ENCODE results near the gene FAM184A.
"Not testable (repeated sequence)": the region's sequence is repeated elsewhere in the genome, so short reads cannot be mapped to it uniquely, and the experiment has no call there.

FAM184A gene

GRCh38 chr6:119052987-119053386 is 25.5 kb downstream of the FAM184A start:
- DNase-seq, result no peak

- DNase-seq, result peak; percentile 46 to 56
Measured at GRCh38 chr6:119052292-119052889, 26.1 kb downstream of the FAM184A start.

- no peak for DNase-seq
Measured at GRCh38 chr6:119044255-119044654, 34.2 kb downstream of the FAM184A start.

- DNase-seq, result no peak
Measured at GRCh38 chr6:119043783-119044182, 34.7 kb downstream of the FAM184A start.

- DNase-seq, result no peak
Measured at GRCh38 chr6:119043265-119043664, 35.2 kb downstream of the FAM184A start.

GRCh38 chr6:119040636-119041035 is 37.8 kb downstream of the FAM184A start:
- no peak for DNase-seq

GRCh38 chr6:119040229-119040628 is 38.2 kb downstream of the FAM184A start:
- DNase-seq, result no peak

- DNase-seq, result no peak
Measured at GRCh38 chr6:119037941-119038623, 40.4 kb downstream of the FAM184A start.

GRCh38 chr6:119037264-119037663 is 41.2 kb downstream of the FAM184A start:
- DNase-seq, result no peak

- no peak for DNase-seq
Measured at GRCh38 chr6:119036081-119036480, 42.4 kb downstream of the FAM184A start.

GRCh38 chr6:119035459-119035858 is 43.0 kb downstream of the FAM184A start:
- DNase-seq, result no peak

- DNase-seq, result no peak
Measured at GRCh38 chr6:119034827-119035458, 43.5 kb downstream of the FAM184A start.

- no peak for DNase-seq
Measured at GRCh38 chr6:119032428-119032827, 46.0 kb downstream of the FAM184A start.

GRCh38 chr6:119030759-119031158 is 47.7 kb downstream of the FAM184A start:
- no peak for DNase-seq

GRCh38 chr6:119028091-119028490 is 50.4 kb downstream of the FAM184A start:
- no peak for DNase-seq

GRCh38 chr6:119027465-119027864 is 51.0 kb downstream of the FAM184A start:
- DNase-seq, result no peak

- no peak for DNase-seq
Measured at GRCh38 chr6:119026822-119027221, 51.6 kb downstream of the FAM184A start.

- DNase-seq, result no peak
Measured at GRCh38 chr6:119025793-119026192, 52.7 kb downstream of the FAM184A start.

GRCh38 chr6:119024111-119024510 is 54.4 kb downstream of the FAM184A start:
- DNase-seq, result no peak

GRCh38 chr6:119022796-119023195 is 55.7 kb downstream of the FAM184A start:
- DNase-seq, result no peak

- no peak for DNase-seq
Measured at GRCh38 chr6:119020597-119021561, 57.6 kb downstream of the FAM184A start.

- DNase-seq, result not testable (repeated sequence)
Measured at GRCh38 chr6:119015165-119015564, 63.3 kb downstream of the FAM184A start.

- DNase-seq, result no peak
Measured at GRCh38 chr6:119012521-119012920, 65.9 kb downstream of the FAM184A start.
